ENCODE data around the gene FOXS1. TPM values are rescaled to one million over a fixed set of nuclear protein-coding genes. Genes with fewer than 3 reads are reported as not detected.

The FOXS1 gene
- total and polyA plus RNA-seq, 8 donors, result 2.5 to 8.2 (median 5.5) TPM

GRCh38 chr20:31840906-31841816, 4.2 kb downstream of the FOXS1 start:
- intact Hi-C loops (cut with DNase I), result no loop called here
- no peak for TF ChIP-seq CTCF (IDR thresholded peaks at IDR 0.05)

GRCh38 chr20:31839782-31840487, 5.5 kb downstream of the FOXS1 start:
- no peaks in the 10 kb centered on the region for H3K9me3 ChIP-seq
- H3K4me3 ChIP-seq, result no peak overlapping the region
- no peak for TF ChIP-seq CTCF (IDR thresholded peaks at IDR 0.05)
- intact Hi-C loops (cut with DNase I), result no loop called here
- H3K36me3 ChIP-seq, result no peaks in the 10 kb centered on the region
- no peak for ATAC-seq
- H3K4me1 ChIP-seq, result peaks cover 24 to 45% of the 10 kb centered on the region in 2 donors
- DNase-seq, result no peak
- no peak overlapping the region for H3K27ac ChIP-seq
- peaks cover 0 to 9% of the 10 kb centered on the region in 2 donors for H3K27me3 ChIP-seq

More at GRCh38 chr20:31840906-31841816, 4.2 kb downstream of the FOXS1 start:
- H3K36me3 ChIP-seq, result no peaks in the 10 kb centered on the region
- ATAC-seq (no peak), DNase-seq (no peak)
- H3K27me3 ChIP-seq, result peaks cover 0 to 9% of the 10 kb centered on the region in 2 donors
- H3K4me1 ChIP-seq, result peaks cover 17 to 35% of the 10 kb centered on the region in 2 donors
- H3K27ac ChIP-seq, result peak overlapping the region in 1 of 2 donors; percentile 33
- H3K4me3 ChIP-seq, result no peak overlapping the region
- no peaks in the 10 kb centered on the region for H3K9me3 ChIP-seq

- Histone ChIP-seq H3K27ac (no peak overlapping the region), H3K9me3 (no peaks in the 10 kb centered on the region), H3K36me3 (no peaks in the 10 kb centered on the region), H3K27me3 (peaks cover 0 to 9% of the 10 kb centered on the region in 2 donors), H3K4me3 (no peak overlapping the region), H3K4me1 (peaks cover 24 to 45% of the 10 kb centered on the region in 2 donors)
- intact Hi-C loops (cut with DNase I), result no loop called here
- ATAC-seq, result no peak
- no peak for DNase-seq
- TF ChIP-seq CTCF (IDR thresholded peaks at IDR 0.05), result no peak
These were observed 6.6 kb downstream of the FOXS1 start for GRCh38 chr20:31838646-31839292.

GRCh38 chr20:31837896-31838397, 7.5 kb downstream of the FOXS1 start:
- Histone ChIP-seq H3K27ac (no peak overlapping the region), H3K9me3 (no peaks in the 10 kb centered on the region), H3K36me3 (no peaks in the 10 kb centered on the region), H3K27me3 (peaks cover 0 to 9% of the 10 kb centered on the region in 2 donors), H3K4me3 (no peak overlapping the region), H3K4me1 (peaks cover 28 to 45% of the 10 kb centered on the region in 2 donors)
- DNase-seq, result no peak
- intact Hi-C loops (cut with DNase I), result no loop called here
- TF ChIP-seq CTCF (IDR thresholded peaks at IDR 0.05), result no peak
- ATAC-seq, result no peak

All from left lung (tissue), 10 donors.